CD14-positive monocyte (primary cell): ENCODE results near the gene LAMA3. TPM values are rescaled to one million over a fixed set of nuclear protein-coding genes. Genes with fewer than 3 reads are reported as not detected.

Source experiments
- DNase-seq, 3 donors: peaks; one replicate each; pipeline ENCODE4 v3.0.0-alpha.2; 2011 to 2022
- H2AFZ ChIP-seq: 2 replicates; pipeline ENCODE4 v1.6.0; 2012; ENCODE audit warnings: mild to moderate bottlenecking, low read depth, low read length, inconsistent platforms; ENCODE audit not compliant: insufficient read depth, poor library complexity, severe bottlenecking
- H3K27ac ChIP-seq, 2 donors: 1 replicate in 1 of 2; 2 replicates in 1 of 2; pipeline ENCODE4 v1.5.1; 2012 to 2013; ENCODE audit warnings: low read length in 2 of 2, control low read depth in 1 of 2, inconsistent platforms in 1 of 2, low read depth in 1 of 2, mild to moderate bottlenecking in 1 of 2
- H3K27me3 ChIP-seq, 2 donors: one replicate each; pipeline versions ENCODE4 v1.6.0 to v1.6.1; 2011 to 2013; ENCODE audit warnings: low read length in 2 of 2; ENCODE audit not compliant: control insufficient read depth in 2 of 2, insufficient read depth in 2 of 2
- H3K36me3 ChIP-seq, 2 donors: replicated peaks in 1 of 2; 1 replicate in 1 of 2; 2 replicates in 1 of 2; pipeline versions ENCODE4 v1.5.1 to v1.6.1; 2012 to 2013; ENCODE audit warnings: low read length in 2 of 2, control low read depth in 1 of 2, inconsistent platforms in 1 of 2, mild to moderate bottlenecking in 1 of 2; ENCODE audit not compliant: insufficient read depth in 2 of 2, control insufficient read depth in 1 of 2
- H3K4me1 ChIP-seq, 2 donors: 1 replicate in 1 of 2; 2 replicates in 1 of 2; pipeline versions ENCODE4 v1.5.1 to v1.6.1; 2012 to 2013; ENCODE audit warnings: low read length in 2 of 2, control low read depth in 1 of 2, inconsistent platforms in 1 of 2, mild to moderate bottlenecking in 1 of 2, moderate library complexity in 1 of 2; ENCODE audit not compliant: insufficient read depth in 2 of 2, control insufficient read depth in 1 of 2
- H3K4me2 ChIP-seq: replicated peaks from 2 replicates; pipeline ENCODE3; 2012; ENCODE audit warnings: low read length, moderate library complexity, mild to moderate bottlenecking; ENCODE audit not compliant: poor library complexity, severe bottlenecking; ENCODE audit errors: extremely low read depth
- H3K4me3 ChIP-seq, 3 experiments: fragments of 200-600 bp in 1 of 3; sonication (generic) in 1 of 3; replicated peaks in 1 of 3; 1 replicate in 2 of 3; 2 replicates in 1 of 3; pipeline ENCODE4 v1.5.1; 2011 to 2013; ENCODE audit warnings: low read length in 3 of 3, mild to moderate bottlenecking in 3 of 3, control low read depth in 2 of 3, low read depth in 2 of 3, inconsistent platforms in 1 of 3, moderate library complexity in 1 of 3
- H3K79me2 ChIP-seq: 2 replicates; pipeline ENCODE4 v1.6.0; 2012; ENCODE audit warnings: mild to moderate bottlenecking, control low read depth, inconsistent platforms, low read length, moderate library complexity; ENCODE audit not compliant: insufficient read depth
- H3K9ac ChIP-seq: 2 replicates; pipeline ENCODE4 v1.6.0; 2017; ENCODE audit warnings: low read length, mild to moderate bottlenecking; ENCODE audit not compliant: insufficient read depth, poor library complexity, severe bottlenecking
- H3K9me3 ChIP-seq, 2 donors: replicated peaks in 1 of 2; 1 replicate in 1 of 2; 2 replicates in 1 of 2; pipeline versions ENCODE4 v1.5.1 to v1.6.1; 2012 to 2013; ENCODE audit warnings: low read length in 2 of 2, control low read depth in 1 of 2; ENCODE audit not compliant: control insufficient read depth in 1 of 2, insufficient read depth in 1 of 2
- H4K20me1 ChIP-seq: 2 replicates; pipeline ENCODE4 v1.6.0; 2012; ENCODE audit warnings: mild to moderate bottlenecking, low read length, control low read depth, moderate library complexity; ENCODE audit not compliant: insufficient read depth
- H3K27ac Mint-ChIP-seq, 7 donors: one replicate each; pipeline ENCODE4 v1.8.0; 2020; ENCODE audit warnings: mild to moderate bottlenecking in 7 of 7, mixed read lengths in 7 of 7, moderate library complexity in 6 of 7, inconsistent platforms in 2 of 7
- H3K27me3 Mint-ChIP-seq, 3 donors: one replicate each; pipeline ENCODE4 v1.8.0; 2021 to 2022; ENCODE audit warnings: low read depth in 3 of 3, mild to moderate bottlenecking in 3 of 3, mixed read lengths in 3 of 3, moderate library complexity in 3 of 3, inconsistent platforms in 1 of 3
- H3K36me3 Mint-ChIP-seq, 2 donors: one replicate each; pipeline ENCODE4 v1.8.0; 2020; ENCODE audit warnings: mixed read lengths in 2 of 2, inconsistent platforms in 1 of 2, mild to moderate bottlenecking in 1 of 2
- H3K4me1 Mint-ChIP-seq: one replicate; pipeline ENCODE4 v1.8.0; 2020; ENCODE audit warnings: mild to moderate bottlenecking, mixed read lengths
- H3K4me3 Mint-ChIP-seq, 2 donors: one replicate each; pipeline ENCODE4 v1.8.0; 2020; ENCODE audit warnings: mild to moderate bottlenecking in 2 of 2, mixed read lengths in 2 of 2, moderate library complexity in 1 of 2
- H3K9me3 Mint-ChIP-seq, 7 donors: one replicate each; pipeline ENCODE4 v1.8.0; 2020 to 2022; ENCODE audit warnings: mixed read lengths in 7 of 7, mild to moderate bottlenecking in 6 of 7, moderate library complexity in 6 of 7, inconsistent platforms in 2 of 7
- CTCF ChIP-seq: fragments of 200-600 bp; IDR thresholded peaks from one replicate; pipeline ENCODE4 v1.8.0; 2022; ENCODE audit warnings: antibody characterized with exemption, mild to moderate bottlenecking
- WGBS: methylation state at CpG from one replicate; pipeline ENCODE4 v1.1.5; 2013; ENCODE audit warnings: missing lambda C conversion rate; ENCODE audit not compliant: insufficient coverage; 5-methylcytosine and 5-hydroxymethylcytosine counted together
- intact Hi-C, 2 donors: fragments of 100-400 bp; cut with micrococcal nuclease; formaldehyde crosslinking; loops; one replicate each; pipeline versions ENCODE4 v1.15.0 to v1.15.1; 2023
- polyA plus RNA-seq, 3 donors: library from polyadenylated mRNA; depleted of rRNA in 1 of 3; unstranded in 2 of 3; stranded (reverse) in 1 of 3; fragments of 300-500 nt in 2 of 3; fragments of >200 nt in 1 of 3; fragmentation: Illumina TruSeq in 2 of 3; gene quantifications; 1 replicate in 2 of 3; 2 replicates in 1 of 3; pipeline ENCODE4 v1.2.3, GENCODE V29; 2012 to 2021

Gene LAMA3
- polyA plus RNA-seq, 3 donors = not detected

- Mint-ChIP-seq H3K9me3 (no peaks in the 10 kb centered on the region), H3K27me3 (no peaks in the 10 kb centered on the region), H3K36me3 (no peaks in the 10 kb centered on the region), H3K4me3 (no peak overlapping the region), H3K4me1 (peaks cover 3% of the 10 kb centered on the region), H3K27ac (no peak overlapping the region)
- no peaks in the 10 kb centered on the region for H4K20me1 ChIP-seq
- no peaks in the 10 kb centered on the region for H3K79me2 ChIP-seq
- H3K4me2 ChIP-seq = no peak overlapping the region
- no peak overlapping the region for H3K27ac ChIP-seq
- H2AFZ ChIP-seq = no peak overlapping the region
- H3K36me3 ChIP-seq = no peaks in the 10 kb centered on the region
- no peaks in the 10 kb centered on the region for H3K9me3 ChIP-seq
- H3K4me3 ChIP-seq = no peak overlapping the region
- intact Hi-C loops = no loop called here
- WGBS = 100% methylated on average over 2 of the region's 7 CpGs
- no peak for TF ChIP-seq CTCF
- no peak overlapping the region for H3K9ac ChIP-seq
- no peaks in the 10 kb centered on the region for H3K27me3 ChIP-seq
- no peaks in the 10 kb centered on the region for H3K4me1 ChIP-seq
- no peak for DNase-seq
Observed at GRCh38 chr18:23798249-23798648, 109.0 kb downstream of the LAMA3 start.

- intact Hi-C loops = no loop called here
Observed at GRCh38 chr18:23798824-23799223, 109.6 kb downstream of the LAMA3 start.

More at GRCh38 chr18:23798824-23799223, 109.6 kb downstream of the LAMA3 start:
- H3K27ac Mint-ChIP-seq = no peak overlapping the region
- no peaks in the 10 kb centered on the region for H3K36me3 Mint-ChIP-seq
- Histone ChIP-seq H3K27me3 (no peaks in the 10 kb centered on the region), H3K27ac (no peak overlapping the region), H3K4me1 (no peaks in the 10 kb centered on the region), H3K4me3 (no peak overlapping the region), H3K36me3 (no peaks in the 10 kb centered on the region), H3K79me2 (no peaks in the 10 kb centered on the region), H4K20me1 (no peaks in the 10 kb centered on the region), H2AFZ (no peak overlapping the region), H3K9me3 (no peaks in the 10 kb centered on the region), H3K4me2 (no peak overlapping the region), H3K9ac (no peak overlapping the region)
- WGBS = no CpG with 5 or more reads among the region's 3 CpGs
- peaks cover 3% of the 10 kb centered on the region for H3K4me1 Mint-ChIP-seq
- no peak overlapping the region for H3K4me3 Mint-ChIP-seq
- no peaks in the 10 kb centered on the region for H3K9me3 Mint-ChIP-seq
- DNase-seq = no peak
- H3K27me3 Mint-ChIP-seq = no peaks in the 10 kb centered on the region
- no peak for TF ChIP-seq CTCF
